HG03139 (cell line): ENCODE results near the gene RFX6.

Experiments used
- ATAC-seq: cut with Tn5 transposase; IDR thresholded peaks from one replicate; pipeline ENCODE4 v1.9.1; 2021; ENCODE audit not compliant: unreplicated experiment

Gene RFX6

DNA sequence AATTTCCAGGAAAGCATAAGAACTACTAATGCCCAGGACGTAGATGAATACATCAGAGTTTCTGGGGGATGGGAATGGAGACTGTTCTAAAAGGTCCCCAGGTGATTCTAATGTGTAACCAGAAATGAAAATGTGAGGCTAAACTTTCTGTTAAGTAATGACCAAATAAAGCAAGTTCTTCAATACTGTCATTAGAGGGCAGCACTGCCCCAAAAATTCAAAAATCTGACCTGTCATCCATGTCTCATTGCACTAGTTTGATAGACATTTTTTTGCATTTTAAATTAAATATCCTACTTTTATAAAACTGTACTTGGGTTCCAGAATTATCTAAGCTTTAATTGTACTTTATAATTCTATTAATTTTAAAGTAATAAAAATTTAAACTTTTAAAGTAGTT, 94.9 kb downstream of the RFX6 start:
- no peak for ATAC-seq

GRCh38 chr6:116973976-116974375, 96.9 kb downstream of the RFX6 start:
- ATAC-seq: no peak

- ATAC-seq: no peak
These were observed 97.7 kb downstream of the RFX6 start for GRCh38 chr6:116974526-116975316.

GRCh38 chr6:116975600-116975999, 98.6 kb downstream of the RFX6 start:
- ATAC-seq: no peak

DNA sequence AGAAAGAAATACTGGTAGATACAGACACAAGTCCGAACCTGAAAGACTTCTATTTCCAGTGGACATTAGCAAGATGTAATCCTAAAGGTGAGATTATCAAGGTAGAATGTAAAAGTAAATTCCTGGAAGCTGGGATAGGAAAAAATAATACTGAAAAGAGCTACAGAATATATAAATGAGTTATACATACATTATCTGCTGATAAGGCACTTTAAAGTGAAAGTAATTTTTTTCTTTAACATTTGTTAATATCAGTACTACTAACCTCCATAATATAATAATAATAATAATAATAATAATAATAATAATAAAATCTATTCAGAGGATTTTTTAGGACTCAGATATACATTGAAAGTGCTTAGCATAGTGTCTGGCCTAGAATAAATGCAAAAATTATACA, 102.5 kb downstream of the RFX6 start:
- no peak for ATAC-seq
